ENCODE results near the gene RIMBP2. TPM values are rescaled to one million over a fixed set of nuclear protein-coding genes. Genes with fewer than 3 reads are reported as not detected.

Gene RIMBP2
- total RNA-seq, 1 donor from 2014 or later, result 0.99 TPM

DNA sequence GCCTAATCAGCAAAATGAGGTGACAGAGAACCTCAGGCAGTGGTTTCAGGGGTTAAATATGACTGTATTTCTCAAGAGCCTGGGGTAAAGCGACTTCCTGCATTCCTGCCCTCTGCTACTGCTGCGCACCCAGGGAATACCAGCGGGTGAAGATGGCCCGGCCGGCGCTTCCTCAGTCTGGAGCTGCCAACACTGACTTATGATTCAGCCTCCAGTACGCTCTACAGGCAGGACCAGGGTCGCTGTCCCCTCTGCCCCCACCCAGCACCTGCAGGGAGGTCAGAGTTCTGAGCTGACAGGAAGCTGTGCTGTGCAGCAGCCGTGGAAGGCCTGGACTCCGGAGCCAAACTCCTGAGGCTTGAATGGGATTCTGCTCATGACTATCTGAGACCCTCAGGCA, 250.5 kb downstream of the RIMBP2 start:
- Histone ChIP-seq H3K4me2 (no peak overlapping the region), H3K36me3 (no peaks in the 10 kb centered on the region), H3K27me3 (no peaks in the 10 kb centered on the region), H2AFZ (replicated peaks) (no peak overlapping the region), H3K4me1 (peaks cover 16% of the 10 kb centered on the region), H3K4me3 (no peak overlapping the region), H4K20me1 (ENCODE audit: low read depth) (peaks cover 5% of the 10 kb centered on the region), H3K9me3 (ENCODE audit: low read depth) (no peaks in the 10 kb centered on the region), H3F3A (ENCODE audit: low read depth) (no peaks in the 10 kb centered on the region), H3K27ac (no peak overlapping the region), H3K79me2 (ENCODE audit: low read depth) (no peaks in the 10 kb centered on the region), H3K9ac (no peak overlapping the region)
- DNase-seq (ENCODE audit: low spot score), result no peak
- Mint-ChIP-seq H3K27me3 (ENCODE audit: insufficient read depth, low read depth) (peaks cover 6% of the 10 kb centered on the region), H3K4me3 (no peak overlapping the region), H3K4me1 (peaks cover 14% of the 10 kb centered on the region), H3K27ac (no peak overlapping the region), H3K9me3 (peaks cover 8% of the 10 kb centered on the region), H3K36me3 (peaks cover 4% of the 10 kb centered on the region)
- no peak for TF ChIP-seq EZH2phosphoT487 (IDR thresholded peaks at IDR 0.05)

DNA sequence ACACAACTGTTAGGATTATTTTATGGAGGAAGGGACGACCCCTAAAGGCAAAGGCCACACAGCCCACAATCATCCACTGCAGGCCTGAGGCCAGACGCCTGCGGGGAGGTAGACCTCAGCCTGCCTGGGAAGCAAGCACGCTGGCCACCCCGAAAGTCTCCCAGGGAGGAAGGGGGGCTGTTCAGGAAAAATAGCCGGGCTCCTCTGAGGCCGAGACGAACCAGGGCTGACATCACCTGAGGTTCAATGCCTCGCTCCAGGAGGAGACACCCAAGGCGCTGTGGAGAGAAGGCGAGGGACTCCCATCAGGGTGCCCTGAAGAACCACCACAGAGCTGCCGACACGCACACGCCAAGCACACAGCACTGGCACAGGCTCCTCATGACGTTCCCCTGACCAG, 251.1 kb downstream of the RIMBP2 start:
- no peak for DNase-seq (ENCODE audit: low spot score)
- Mint-ChIP-seq H3K4me3 (no peak overlapping the region), H3K4me1 (peaks cover 17% of the 10 kb centered on the region), H3K27me3 (ENCODE audit: insufficient read depth, low read depth) (peaks cover 6% of the 10 kb centered on the region), H3K36me3 (peaks cover 4% of the 10 kb centered on the region), H3K27ac (no peak overlapping the region), H3K9me3 (peaks cover 8% of the 10 kb centered on the region)
- Histone ChIP-seq H4K20me1 (ENCODE audit: low read depth) (peaks cover 5% of the 10 kb centered on the region), H3K9me3 (ENCODE audit: low read depth) (no peaks in the 10 kb centered on the region), H3K4me2 (no peak overlapping the region), H3K27ac (no peak overlapping the region), H3K27me3 (no peaks in the 10 kb centered on the region), H3K79me2 (ENCODE audit: low read depth) (no peaks in the 10 kb centered on the region), H3F3A (ENCODE audit: low read depth) (no peaks in the 10 kb centered on the region), H3K4me1 (peaks cover 16% of the 10 kb centered on the region), H2AFZ (replicated peaks) (no peak overlapping the region), H3K36me3 (no peaks in the 10 kb centered on the region), H3K9ac (no peak overlapping the region), H3K4me3 (no peak overlapping the region)
- TF ChIP-seq EZH2 (IDR thresholded peaks at IDR 0.05), result no peak
- no peak for TF ChIP-seq EZH2phosphoT487 (IDR thresholded peaks at IDR 0.05)
- TF ChIP-seq CTCF (IDR thresholded peaks at IDR 0.05), result no peak

GRCh38 chr12:130463818-130464670, 252.1 kb downstream of the RIMBP2 start:
- Histone ChIP-seq H3K36me3 (no peaks in the 10 kb centered on the region), H2AFZ (replicated peaks) (no peak overlapping the region), H3K9me3 (ENCODE audit: low read depth) (no peaks in the 10 kb centered on the region), H3K4me2 (no peak overlapping the region), H3K4me1 (peaks cover 16% of the 10 kb centered on the region), H4K20me1 (ENCODE audit: low read depth) (peaks cover 5% of the 10 kb centered on the region), H3F3A (ENCODE audit: low read depth) (no peaks in the 10 kb centered on the region), H3K79me2 (ENCODE audit: low read depth) (no peaks in the 10 kb centered on the region), H3K27ac (no peak overlapping the region), H3K9ac (no peak overlapping the region), H3K4me3 (no peak overlapping the region), H3K27me3 (no peaks in the 10 kb centered on the region)
- Mint-ChIP-seq H3K36me3 (peaks cover 4% of the 10 kb centered on the region), H3K9me3 (peaks cover 8% of the 10 kb centered on the region), H3K27ac (no peak overlapping the region), H3K4me3 (no peak overlapping the region), H3K4me1 (peaks cover 17% of the 10 kb centered on the region), H3K27me3 (ENCODE audit: insufficient read depth, low read depth) (peaks cover 5% of the 10 kb centered on the region)
- no peak for DNase-seq (ENCODE audit: low spot score)
- TF ChIP-seq EZH2 (IDR thresholded peaks at IDR 0.05) (no peak), EZH2phosphoT487 (IDR thresholded peaks at IDR 0.05) (no peak), CTCF (IDR thresholded peaks at IDR 0.05) (no peak)

DNA sequence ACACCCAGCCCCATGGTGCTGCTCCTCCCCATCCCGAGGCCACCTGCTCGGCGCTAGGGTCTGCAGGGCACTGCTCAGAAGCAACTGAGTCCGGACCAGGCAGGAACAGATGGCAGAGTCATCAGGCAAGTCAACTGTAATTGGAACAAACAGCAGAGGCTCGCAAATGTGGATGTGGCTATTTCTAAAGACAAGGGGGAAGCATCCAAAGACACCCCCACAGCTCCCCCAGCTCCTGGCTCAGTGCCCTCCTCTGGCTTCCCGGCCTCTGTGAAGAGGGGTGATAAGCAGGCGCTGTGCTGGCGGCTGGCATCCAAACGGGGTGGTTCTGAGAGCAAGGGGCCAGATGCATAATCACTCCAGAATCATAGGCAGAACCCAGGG, 252.8 kb downstream of the RIMBP2 start:
- H2AFZ ChIP-seq (replicated peaks), result no peak overlapping the region
- H3K27me3 Mint-ChIP-seq (ENCODE audit: insufficient read depth, low read depth), result peaks cover 4% of the 10 kb centered on the region
- no peaks in the 10 kb centered on the region for H3K9me3 ChIP-seq (ENCODE audit: low read depth)
- H4K20me1 ChIP-seq (ENCODE audit: low read depth), result peaks cover 5% of the 10 kb centered on the region
- no peak overlapping the region for H3K27ac Mint-ChIP-seq
- H3K27ac ChIP-seq, result no peak overlapping the region
- H3K4me3 ChIP-seq, result no peak overlapping the region
- peaks cover 17% of the 10 kb centered on the region for H3K4me1 Mint-ChIP-seq
- no peaks in the 10 kb centered on the region for H3F3A ChIP-seq (ENCODE audit: low read depth)
- no peak for DNase-seq (ENCODE audit: low spot score)
- H3K4me3 Mint-ChIP-seq, result no peak overlapping the region
- TF ChIP-seq CTCF (IDR thresholded peaks at IDR 0.05), result no peak
- H3K79me2 ChIP-seq (ENCODE audit: low read depth), result no peaks in the 10 kb centered on the region
- H3K36me3 ChIP-seq, result no peaks in the 10 kb centered on the region
- H3K36me3 Mint-ChIP-seq, result peaks cover 4% of the 10 kb centered on the region
- H3K4me1 ChIP-seq, result peaks cover 16% of the 10 kb centered on the region
- H3K9ac ChIP-seq, result no peak overlapping the region
- no peak overlapping the region for H3K4me2 ChIP-seq
- no peaks in the 10 kb centered on the region for H3K27me3 ChIP-seq
- H3K9me3 Mint-ChIP-seq, result peaks cover 8% of the 10 kb centered on the region
